Esophagus squamous epithelium (tissue), 5 donors: Measurements from ENCODE around the gene ZFYVE28. TPM values are rescaled to one million over a fixed set of nuclear protein-coding genes. Genes with fewer than 3 reads are reported as not detected.

Source experiments
- DNase-seq: peaks from one replicate; lab custom pipeline; 2025; lab: John Stamatoyannopoulos, UW
- H3K27ac ChIP-seq, 4 donors: fragments of 200-600 bp; sonication (generic); one replicate each; pipeline ENCODE4 v1.5.1; 2016 to 2019; ENCODE audit warnings: mild to moderate bottlenecking in 1 of 4
- H3K27me3 ChIP-seq, 4 donors: fragments of 200-600 bp; sonication (generic); 1 replicate in 3 of 4; 2 replicates in 1 of 4; pipeline versions ENCODE4 v1.5.1 to v1.6.0; 2017 to 2021; ENCODE audit warnings: antibody characterized with exemption in 1 of 4
- H3K36me3 ChIP-seq, 3 donors: fragments of 200-600 bp; sonication (generic); one replicate each; pipeline ENCODE4 v1.5.1; 2016 to 2019
- H3K4me1 ChIP-seq, 3 donors: fragments of 200-600 bp; sonication (generic); one replicate each; pipeline ENCODE4 v1.5.1; 2017 to 2019
- H3K4me3 ChIP-seq, 4 donors: fragments of 200-600 bp; sonication (generic); 1 replicate in 3 of 4; 2 replicates in 1 of 4; pipeline ENCODE4 v1.5.1; 2016 to 2019; ENCODE audit warnings: mild to moderate bottlenecking in 2 of 4, moderate library complexity in 1 of 4
- H3K9me3 ChIP-seq, 3 donors: fragments of 200-600 bp; sonication (generic); one replicate each; pipeline ENCODE4 v1.5.1; 2016 to 2019
- CTCF ChIP-seq, 6 experiments: fragments of 450-650 bp in 4 of 6; fragments of 200-600 bp in 2 of 6; sonication (generic) in 2 of 6; IDR thresholded peaks; one replicate each; pipeline ENCODE4 v1.5.1; 2016 to 2019; ENCODE audit warnings: antibody characterized with exemption in 6 of 6, mild to moderate bottlenecking in 4 of 6, moderate library complexity in 4 of 6
- POLR2A ChIP-seq, 4 donors: fragments of 450-650 bp; IDR thresholded peaks; one replicate each; pipeline ENCODE4 v1.6.1; 2017; ENCODE audit warnings: antibody characterized with exemption in 4 of 4, mild to moderate bottlenecking in 4 of 4, moderate library complexity in 3 of 4
- WGBS, 2 donors: methylation state at CpG; one replicate each; pipeline ENCODE4 v1.1.5; 2018; 5-methylcytosine and 5-hydroxymethylcytosine counted together
- intact Hi-C: fragments of 100-400 bp; cut with DNase I; formaldehyde crosslinking; loops from one replicate; pipeline ENCODE4 v1.15.0; 2022
- total RNA-seq, 4 donors: library from RNA; depleted of rRNA; stranded (reverse); fragments of >200 nt; gene quantifications; one replicate each; pipeline ENCODE4 v1.1.0, GENCODE V29; 2016
- donor health status: DM: yes; HTN: yes; CAD: no.

Gene ZFYVE28
- total RNA-seq, 4 donors from 2014 or later = 5.1 to 8.5 (median 8.2) TPM

GRCh38 chr4:2299794-2300193, 118.7 kb downstream of the ZFYVE28 start:
- Histone ChIP-seq H3K27me3 (no peaks in the 10 kb centered on the region), H3K36me3 (peaks cover 0 to 4% (median 0%) of the 10 kb centered on the region in 3 donors), H3K4me1 (peaks cover 0 to 6% (median 0%) of the 10 kb centered on the region in 3 donors), H3K27ac (no peak overlapping the region), H3K9me3 (no peaks in the 10 kb centered on the region), H3K4me3 (no peak overlapping the region)
- no peak for TF ChIP-seq CTCF (IDR thresholded peaks at IDR 0.05)
- TF ChIP-seq POLR2A (IDR thresholded peaks at IDR 0.05) = no peak
- DNase-seq = no peak
- 86 to 89% methylated on average over 1 to 2 of the region's 2 CpGs for WGBS, 2 donors
- intact Hi-C loops = no loop called here

- H3K9me3 ChIP-seq = no peaks in the 10 kb centered on the region
- 58 to 95% methylated on average over 6 of the region's 23 CpGs for WGBS, 2 donors
- intact Hi-C loops = no loop called here
- H3K27me3 ChIP-seq = no peaks in the 10 kb centered on the region
- H3K27ac ChIP-seq = no peak overlapping the region
- peaks cover 0 to 4% (median 0%) of the 10 kb centered on the region in 3 donors for H3K36me3 ChIP-seq
- TF ChIP-seq CTCF (IDR thresholded peaks at IDR 0.05) (no peak), POLR2A (IDR thresholded peaks at IDR 0.05) (no peak)
- no peak for DNase-seq
- peaks cover 0 to 6% (median 0%) of the 10 kb centered on the region in 3 donors for H3K4me1 ChIP-seq
- no peak overlapping the region for H3K4me3 ChIP-seq
Observed at GRCh38 chr4:2298532-2298991, 119.9 kb downstream of the ZFYVE28 start.

GRCh38 chr4:2297606-2298531, 120.6 kb downstream of the ZFYVE28 start:
- H3K4me3 ChIP-seq = no peak overlapping the region
- no peaks in the 10 kb centered on the region for H3K9me3 ChIP-seq
- no peaks in the 10 kb centered on the region for H3K27me3 ChIP-seq
- no peak overlapping the region for H3K27ac ChIP-seq
- peaks cover 0 to 4% (median 0%) of the 10 kb centered on the region in 3 donors for H3K36me3 ChIP-seq
- no peak for TF ChIP-seq POLR2A (IDR thresholded peaks at IDR 0.05)
- no peak for TF ChIP-seq CTCF (IDR thresholded peaks at IDR 0.05)
- H3K4me1 ChIP-seq = peaks cover 0 to 6% (median 0%) of the 10 kb centered on the region in 3 donors
- intact Hi-C loops = no loop called here
- 87 to 88% methylated on average over 37 to 38 of the region's 40 CpGs for WGBS, 2 donors
- no peak for DNase-seq

- no peak for DNase-seq
- Histone ChIP-seq H3K27ac (no peak overlapping the region), H3K9me3 (no peaks in the 10 kb centered on the region), H3K36me3 (peaks cover 0 to 4% (median 0%) of the 10 kb centered on the region in 3 donors), H3K4me1 (peaks cover 0 to 15% (median 2%) of the 10 kb centered on the region in 3 donors), H3K27me3 (no peaks in the 10 kb centered on the region), H3K4me3 (no peak overlapping the region)
- intact Hi-C loops = no loop called here
- WGBS, 2 donors = 81 to 87% methylated on average over 6 to 8 of the region's 37 CpGs
- no peak for TF ChIP-seq POLR2A (IDR thresholded peaks at IDR 0.05)
- TF ChIP-seq CTCF (IDR thresholded peaks at IDR 0.05) = no peak
Observed at GRCh38 chr4:2296631-2297601, 121.5 kb downstream of the ZFYVE28 start.
